Fibroblast of lung (primary cell): ENCODE measurements around the gene LAMA4. TPM values are rescaled to one million over a fixed set of nuclear protein-coding genes. Genes with fewer than 3 reads are reported as not detected.

ENCODE experiments used
- DNase-seq, 2 donors: peaks; one replicate each; pipeline versions ENCODE4 v3.0.0 to v3.0.0-alpha.2; 2010; ENCODE audit warnings: low read depth in 2 of 2
- H2AFZ ChIP-seq: 2 replicates; pipeline ENCODE4 v1.5.1; 2012; ENCODE audit warnings: low read length, control low read depth, inconsistent platforms
- H3K27ac ChIP-seq: 2 replicates; pipeline ENCODE4 v1.5.1; 2011; ENCODE audit warnings: low read length, control low read depth; ENCODE audit not compliant: insufficient read depth
- H3K27me3 ChIP-seq: 2 replicates; pipeline ENCODE4 v1.5.1; 2011; ENCODE audit warnings: mild to moderate bottlenecking, low read length; ENCODE audit not compliant: control insufficient read depth, insufficient read depth
- H3K36me3 ChIP-seq: 2 replicates; pipeline ENCODE4 v1.5.1; 2011; ENCODE audit warnings: low read length; ENCODE audit not compliant: control insufficient read depth, insufficient read depth
- H3K4me1 ChIP-seq: 2 replicates; pipeline ENCODE4 v1.5.1; 2011; ENCODE audit warnings: low read length; ENCODE audit not compliant: control insufficient read depth, insufficient read depth; ENCODE audit errors: extremely low read depth
- H3K4me2 ChIP-seq: 2 replicates; pipeline ENCODE4 v1.5.1; 2011; ENCODE audit warnings: low read length, control low read depth; ENCODE audit not compliant: insufficient read depth; ENCODE audit errors: extremely low read depth
- H3K4me3 ChIP-seq, 4 experiments: fragments of 200-600 bp in 1 of 4; sonication (generic) in 1 of 4; replicated peaks in 1 of 4; 2 replicates each; pipeline ENCODE4 v1.5.1; 2011 to 2016; ENCODE audit warnings: low read length in 4 of 4, low read depth in 3 of 4, mild to moderate bottlenecking in 3 of 4, control low read depth in 2 of 4, inconsistent platforms in 1 of 4, mixed read lengths in 1 of 4; ENCODE audit not compliant: insufficient read depth in 1 of 4; ENCODE audit errors: control extremely low read depth in 1 of 4
- H3K79me2 ChIP-seq: 2 replicates; pipeline ENCODE4 v1.5.1; 2012; ENCODE audit warnings: mild to moderate bottlenecking, low read length, inconsistent platforms; ENCODE audit not compliant: control insufficient read depth, insufficient read depth
- H3K9ac ChIP-seq: 2 replicates; pipeline ENCODE4 v1.5.1; 2011; ENCODE audit warnings: mild to moderate bottlenecking, low read length, control low read depth; ENCODE audit not compliant: insufficient read depth
- H3K9me3 ChIP-seq: 2 replicates; pipeline ENCODE4 v1.5.1; 2012; ENCODE audit warnings: low read depth, low read length; ENCODE audit not compliant: control insufficient read depth, insufficient read depth
- H4K20me1 ChIP-seq: 2 replicates; pipeline ENCODE4 v1.5.1; 2011; ENCODE audit warnings: low read length; ENCODE audit not compliant: control insufficient read depth, insufficient read depth; ENCODE audit errors: extremely low read depth
- CTCF ChIP-seq, 2 donors: IDR thresholded peaks in 1 of 2; conservative IDR thresholded peaks in 1 of 2; 1 replicate in 1 of 2; 2 replicates in 1 of 2; pipeline ENCODE4 v1.5.1; 2011 to 2012; ENCODE audit warnings: low read length in 2 of 2, control low read depth in 1 of 2, inconsistent platforms in 1 of 2, low read depth in 1 of 2, mild to moderate bottlenecking in 1 of 2
- EZH2 ChIP-seq: IDR thresholded peaks from 2 replicates; pipeline ENCODE4 v1.5.1; 2012; ENCODE audit warnings: low read length, control low read depth, mild to moderate bottlenecking; ENCODE audit errors: missing control alignments
- polyA plus RNA-seq, 2 donors: library from polyadenylated mRNA; depleted of rRNA in 1 of 2; stranded (reverse) in 1 of 2; unstranded in 1 of 2; fragments of >200 nt; gene quantifications; 2 replicates each; pipeline ENCODE4 v1.2.1, GENCODE V29; 2011 to 2012; ENCODE audit warnings: missing spikeins in 1 of 2
- total RNA-seq: library from RNA; depleted of rRNA; stranded (reverse); fragments of >200 nt; gene quantifications from 2 replicates; pipeline ENCODE4 v1.2.1, GENCODE V29; 2014

LAMA4 gene
- total and polyA plus RNA-seq, 2 donors (not counting 1 experiment from before 2014, with no cell fraction given): 636 to 662 TPM

DNA sequence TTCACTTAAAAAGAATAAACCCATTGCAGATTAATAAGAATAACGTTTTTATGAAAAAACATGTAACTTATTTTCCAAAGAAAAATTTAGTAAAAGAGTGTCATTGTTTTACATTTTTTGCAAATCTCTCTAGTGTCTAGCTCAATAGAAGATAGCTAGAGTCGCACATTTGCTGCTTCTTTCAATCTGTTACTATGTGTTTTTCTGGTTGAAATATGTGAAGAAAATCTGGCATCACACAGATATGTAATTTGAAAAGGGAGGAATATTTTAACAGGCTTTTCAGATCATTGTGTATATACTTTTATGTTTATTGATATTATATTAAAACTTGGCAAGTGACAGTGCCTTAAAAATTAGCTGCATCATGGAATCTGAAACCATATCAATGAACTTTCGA, 191.4 kb downstream of the LAMA4 start:
- Histone ChIP-seq H3K9me3 (no peaks in the 10 kb centered on the region), H3K27ac (no peak overlapping the region), H3K36me3 (no peaks in the 10 kb centered on the region), H3K4me2 (no peak overlapping the region), H4K20me1 (no peaks in the 10 kb centered on the region), H3K27me3 (no peaks in the 10 kb centered on the region), H3K4me3 (no peak overlapping the region), H3K9ac (no peak overlapping the region), H2AFZ (no peak overlapping the region), H3K79me2 (no peaks in the 10 kb centered on the region), H3K4me1 (no peaks in the 10 kb centered on the region)
- DNase-seq: no peak
- no peak for TF ChIP-seq EZH2
- no peak for TF ChIP-seq CTCF (conservative IDR thresholded peaks at IDR 0.05 in 1 of 2, IDR thresholded peaks at IDR 0.05 in 1 of 2; ENCODE audit: low read depth in 1 of 2, low read length in 2 of 2)

DNA sequence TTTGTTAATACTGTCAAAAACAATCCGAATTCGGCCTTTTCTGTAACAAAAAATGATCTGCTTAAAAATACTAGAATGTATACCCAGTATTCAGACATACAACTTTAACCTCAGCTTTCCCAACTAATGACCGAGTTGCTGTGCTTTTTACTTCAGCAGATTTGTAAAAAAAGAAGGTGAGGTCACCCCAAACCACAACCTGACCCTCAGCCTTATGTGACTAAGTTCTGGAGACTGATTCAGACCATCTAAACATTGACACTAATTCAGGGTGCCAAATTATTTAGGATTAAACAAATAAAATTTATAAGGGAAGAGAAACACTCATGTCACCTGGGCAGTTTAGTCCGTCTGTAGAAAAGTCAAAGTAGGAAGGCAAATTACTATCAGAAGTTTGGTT, 192.8 kb downstream of the LAMA4 start:
- peak; percentile 52 to 76 for DNase-seq
- no peak overlapping the region for H3K4me3 ChIP-seq
- H3K27me3 ChIP-seq: no peaks in the 10 kb centered on the region
- no peak overlapping the region for H3K4me2 ChIP-seq
- H3K9ac ChIP-seq: no peak overlapping the region
- H2AFZ ChIP-seq: no peak overlapping the region
- H3K9me3 ChIP-seq: no peaks in the 10 kb centered on the region
- no peaks in the 10 kb centered on the region for H3K79me2 ChIP-seq
- TF ChIP-seq EZH2: no peak
- no peak for TF ChIP-seq CTCF (conservative IDR thresholded peaks at IDR 0.05 in 1 of 2, IDR thresholded peaks at IDR 0.05 in 1 of 2; ENCODE audit: low read depth in 1 of 2, low read length in 2 of 2)
- H3K36me3 ChIP-seq: no peaks in the 10 kb centered on the region
- H4K20me1 ChIP-seq: no peaks in the 10 kb centered on the region
- H3K27ac ChIP-seq: no peak overlapping the region
- no peaks in the 10 kb centered on the region for H3K4me1 ChIP-seq

Other genes starting within 250 kb of the LAMA4 start
- not detected in 2 replicates for gene CCN6, start 200.5 kb downstream of the LAMA4 start, total RNA-seq
- gene CCN6, start 200.5 kb downstream of the LAMA4 start, polyA plus RNA-seq: 0.08 and 0.49 TPM in 2 replicates
- 37.5 and 48.6 TPM in 2 replicates for gene TUBE1, start 167.1 kb downstream of the LAMA4 start, total RNA-seq
- gene TUBE1, start 167.1 kb downstream of the LAMA4 start, polyA plus RNA-seq: 9.1 and 10.8 TPM in 2 replicates
- 10.0 and 20.3 TPM in 2 replicates for gene FAM229B, start 167.0 kb downstream of the LAMA4 start, total RNA-seq
- gene FAM229B, start 167.0 kb downstream of the LAMA4 start, polyA plus RNA-seq: 23.8 and 24.6 TPM in 2 replicates
- gene RFPL4B, start 92.8 kb upstream of the LAMA4 start, total RNA-seq: not detected in 2 replicates
- not detected in 2 replicates for gene RFPL4B, start 92.8 kb upstream of the LAMA4 start, polyA plus RNA-seq